Caco-2 (cell line): ENCODE results near the gene SHANK2. TPM values are rescaled to one million over a fixed set of nuclear protein-coding genes. Genes with fewer than 3 reads are reported as not detected.

Experiments
- BruUV-seq: library from RNA; stranded (reverse); fragments of 400-500 nt; replicated peaks from 2 replicates; lab custom pipeline; 2021; lab: Mats Ljungman, UMichigan
- CTCF ChIA-PET: fragments of 300-600 bp; sonication (Branson Sonifier 250); formaldehyde crosslinking; loops from one replicate; lab custom pipeline; 2022; ENCODE audit warnings: antibody characterized with exemption; lab: Charles Lee
- POLR2A ChIA-PET: fragments of 300-600 bp; sonication (Branson Sonifier 250); formaldehyde crosslinking; loops from one replicate; lab custom pipeline; 2022; ENCODE audit warnings: antibody characterized with exemption; lab: Charles Lee
- DNase-seq, 2 experiments: peaks; one replicate each; pipeline versions ENCODE4 v3.0.0 to v3.0.0-alpha.2; 2020 to 2022
- H3K27me3 ChIP-seq: replicated peaks from 2 replicates; pipeline ENCODE4 v1.6.0; 2011; ENCODE audit warnings: low read length; ENCODE audit not compliant: control insufficient read depth, insufficient read depth
- H3K36me3 ChIP-seq: 2 replicates; pipeline ENCODE4 v1.5.1; 2011; ENCODE audit warnings: low read length; ENCODE audit not compliant: control insufficient read depth, insufficient read depth
- H3K4me1 ChIP-seq: fragments of 250-450 bp; sonication (Bioruptor Pico); 2 replicates; pipeline ENCODE4 v1.5.1; 2020; ENCODE audit warnings: mild to moderate bottlenecking
- H3K4me3 ChIP-seq: 2 replicates; pipeline ENCODE4 v1.5.1; 2011; ENCODE audit warnings: low read depth, mild to moderate bottlenecking, control low read depth, low read length
- H3K9me3 ChIP-seq: fragments of 250-450 bp; sonication (Bioruptor Pico); 2 replicates; pipeline ENCODE4 v1.5.1; 2020; ENCODE audit warnings: mild to moderate bottlenecking, moderate library complexity
- H3K27ac Mint-ChIP-seq: one replicate; pipeline ENCODE4 v1.8.0; 2022; ENCODE audit warnings: mixed read lengths; ENCODE audit not compliant: unreplicated experiment
- H3K27me3 Mint-ChIP-seq: one replicate; pipeline ENCODE4 v1.8.0; 2022; ENCODE audit warnings: mixed read lengths; ENCODE audit not compliant: insufficient read depth, unreplicated experiment
- H3K36me3 Mint-ChIP-seq: one replicate; pipeline ENCODE4 v1.8.0; 2022; ENCODE audit warnings: mild to moderate bottlenecking, mixed read lengths; ENCODE audit not compliant: insufficient read depth, unreplicated experiment
- H3K4me1 Mint-ChIP-seq: one replicate; pipeline ENCODE4 v1.8.0; 2022; ENCODE audit warnings: low read depth, mixed read lengths; ENCODE audit not compliant: unreplicated experiment
- H3K4me3 Mint-ChIP-seq: one replicate; pipeline ENCODE4 v1.8.0; 2022; ENCODE audit warnings: mild to moderate bottlenecking, moderate library complexity, mixed read lengths; ENCODE audit not compliant: unreplicated experiment
- H3K9me3 Mint-ChIP-seq: one replicate; pipeline ENCODE4 v1.8.0; 2022; ENCODE audit warnings: mixed read lengths; ENCODE audit not compliant: unreplicated experiment
- CTCF ChIP-seq, 2 experiments: fragments of 200-600 bp in 1 of 2; IDR thresholded peaks; 1 replicate in 1 of 2; 2 replicates in 1 of 2; pipeline versions ENCODE4 v1.5.1 to v1.8.0; 2011 to 2022; ENCODE audit warnings: antibody characterized with exemption in 1 of 2, control low read depth in 1 of 2, inconsistent platforms in 1 of 2, low read depth in 1 of 2, low read length in 1 of 2, mild to moderate bottlenecking in 1 of 2, moderate library complexity in 1 of 2; ENCODE audit not compliant: insufficient read depth in 1 of 2, severe bottlenecking in 1 of 2, unreplicated experiment in 1 of 2
- intact Hi-C: fragments of 100-400 bp; cut with micrococcal nuclease; formaldehyde crosslinking; loops from one replicate; pipeline ENCODE4 v1.10.0; 2022; ENCODE audit not compliant: unreplicated experiment
- total RNA-seq: library from RNA; stranded (reverse); gene quantifications from 2 replicates; pipeline ENCODE4 v1.2.3, GENCODE V29; 2022

SHANK2 gene
- total RNA-seq, 1 experiment from 2014 or later: 177 TPM

GRCh38 chr11:71267807-71268421, 15.5 kb upstream of the SHANK2 start:
- ChIA-PET CTCF (interaction anchor here (0.6 kb wide), 1 partner anchor 44 kb away, joined by 5 read pairs; no protein-coding TSS in a partner anchor), POLR2A (interaction anchor here (0.5 to 1.0 kb wide), 3 partner anchors 12 to 19 kb away, joined by 3 to 5 read pairs (median 3); no protein-coding TSS in a partner anchor)
- H3K4me1 Mint-ChIP-seq: peaks cover 46% of the 10 kb centered on the region
- no peak for TF ChIP-seq CTCF (IDR thresholded peaks at IDR 0.05; ENCODE audit: insufficient read depth in 1 of 2, low read depth in 1 of 2, low read length in 1 of 2, severe bottlenecking in 1 of 2, unreplicated experiment in 1 of 2)
- peaks cover 50% of the 10 kb centered on the region for H3K4me1 ChIP-seq
- BruUV-seq: no TSS peak
- intact Hi-C loops: loop anchor here (1.0 kb wide), 2 partner anchors 15 to 16 kb away; no protein-coding TSS in a partner anchor
- H3K36me3 Mint-ChIP-seq: no peaks in the 10 kb centered on the region
- DNase-seq: peak in 1 of 2 experiments; percentile 33
- peaks cover 4% of the 10 kb centered on the region for H3K9me3 Mint-ChIP-seq
- no peaks in the 10 kb centered on the region for H3K27me3 ChIP-seq
- no peak overlapping the region for H3K4me3 ChIP-seq
- peaks cover 6% of the 10 kb centered on the region for H3K9me3 ChIP-seq
- H3K27ac Mint-ChIP-seq: peak overlapping the region; percentile 63
- no peaks in the 10 kb centered on the region for H3K36me3 ChIP-seq
- no peaks in the 10 kb centered on the region for H3K27me3 Mint-ChIP-seq
- no peak overlapping the region for H3K4me3 Mint-ChIP-seq

- Mint-ChIP-seq H3K27me3 (no peaks in the 10 kb centered on the region), H3K4me3 (peak overlapping the region; percentile 5), H3K9me3 (no peaks in the 10 kb centered on the region), H3K36me3 (no peaks in the 10 kb centered on the region), H3K4me1 (peaks cover 46% of the 10 kb centered on the region), H3K27ac (peak overlapping the region; percentile 56)
- DNase-seq: peak in 1 of 2 experiments; percentile 56
- no peak for TF ChIP-seq CTCF (IDR thresholded peaks at IDR 0.05; ENCODE audit: insufficient read depth in 1 of 2, low read depth in 1 of 2, low read length in 1 of 2, severe bottlenecking in 1 of 2, unreplicated experiment in 1 of 2)
- H3K4me3 ChIP-seq: no peak overlapping the region
- intact Hi-C loops: no loop called here
- H3K9me3 ChIP-seq: no peaks in the 10 kb centered on the region
- no peaks in the 10 kb centered on the region for H3K36me3 ChIP-seq
- peaks cover 50% of the 10 kb centered on the region for H3K4me1 ChIP-seq
- BruUV-seq: no TSS peak
- ChIA-PET CTCF (interaction anchor here (0.8 to 1.4 kb wide), 2 partner anchors 18 to 182 kb away, joined by 3 to 4 read pairs; partner anchors contain the start of gene DHCR7), POLR2A (interaction anchor here (1.0 to 1.4 kb wide), 2 partner anchors 13 to 18 kb away, joined by 3 to 4 read pairs; partner anchors contain the start of gene SHANK2)
- no peaks in the 10 kb centered on the region for H3K27me3 ChIP-seq
These were observed 13.9 kb upstream of the SHANK2 start for GRCh38 chr11:71266114-71266833.

- H3K27ac Mint-ChIP-seq: peak overlapping the region; percentile 56
These were observed 13.2 kb upstream of the SHANK2 start for GRCh38 chr11:71265559-71266092.

More at GRCh38 chr11:71265559-71266092, 13.2 kb upstream of the SHANK2 start:
- H3K4me3 Mint-ChIP-seq: no peak overlapping the region
- H3K27me3 Mint-ChIP-seq: no peaks in the 10 kb centered on the region
- H3K27me3 ChIP-seq: no peaks in the 10 kb centered on the region
- no peak for DNase-seq
- peaks cover 50% of the 10 kb centered on the region for H3K4me1 ChIP-seq
- peaks cover 4% of the 10 kb centered on the region; the same call in 1 of the 2 replicates for H3K9me3 ChIP-seq
- ChIA-PET POLR2A (interaction anchor here (1.0 to 1.4 kb wide), 2 partner anchors 13 to 18 kb away, joined by 3 to 4 read pairs; partner anchors contain the start of gene SHANK2), CTCF (interaction anchor here (0.8 to 1.4 kb wide), 2 partner anchors 18 to 183 kb away, joined by 3 to 4 read pairs; partner anchors contain the start of gene DHCR7)
- H3K36me3 Mint-ChIP-seq: no peaks in the 10 kb centered on the region
- no TSS peak for BruUV-seq
- H3K4me3 ChIP-seq: no peak overlapping the region
- intact Hi-C loops: no loop called here
- no peak for TF ChIP-seq CTCF (IDR thresholded peaks at IDR 0.05; ENCODE audit: insufficient read depth in 1 of 2, low read depth in 1 of 2, low read length in 1 of 2, severe bottlenecking in 1 of 2, unreplicated experiment in 1 of 2)
- H3K36me3 ChIP-seq: no peaks in the 10 kb centered on the region
- no peaks in the 10 kb centered on the region for H3K9me3 Mint-ChIP-seq
- peaks cover 46% of the 10 kb centered on the region for H3K4me1 Mint-ChIP-seq
